HG02973 (cell line): ENCODE results near the gene SPEN.
"Not testable (repeated sequence)": the region's sequence is repeated elsewhere in the genome, so short reads cannot be mapped to it uniquely, and the experiment has no call there.

Experiments
- ATAC-seq: cut with Tn5 transposase; IDR thresholded peaks from one replicate; pipeline ENCODE4 v1.9.1; 2021; ENCODE audit warnings: moderate library complexity; ENCODE audit not compliant: unreplicated experiment

The SPEN gene, protein sequence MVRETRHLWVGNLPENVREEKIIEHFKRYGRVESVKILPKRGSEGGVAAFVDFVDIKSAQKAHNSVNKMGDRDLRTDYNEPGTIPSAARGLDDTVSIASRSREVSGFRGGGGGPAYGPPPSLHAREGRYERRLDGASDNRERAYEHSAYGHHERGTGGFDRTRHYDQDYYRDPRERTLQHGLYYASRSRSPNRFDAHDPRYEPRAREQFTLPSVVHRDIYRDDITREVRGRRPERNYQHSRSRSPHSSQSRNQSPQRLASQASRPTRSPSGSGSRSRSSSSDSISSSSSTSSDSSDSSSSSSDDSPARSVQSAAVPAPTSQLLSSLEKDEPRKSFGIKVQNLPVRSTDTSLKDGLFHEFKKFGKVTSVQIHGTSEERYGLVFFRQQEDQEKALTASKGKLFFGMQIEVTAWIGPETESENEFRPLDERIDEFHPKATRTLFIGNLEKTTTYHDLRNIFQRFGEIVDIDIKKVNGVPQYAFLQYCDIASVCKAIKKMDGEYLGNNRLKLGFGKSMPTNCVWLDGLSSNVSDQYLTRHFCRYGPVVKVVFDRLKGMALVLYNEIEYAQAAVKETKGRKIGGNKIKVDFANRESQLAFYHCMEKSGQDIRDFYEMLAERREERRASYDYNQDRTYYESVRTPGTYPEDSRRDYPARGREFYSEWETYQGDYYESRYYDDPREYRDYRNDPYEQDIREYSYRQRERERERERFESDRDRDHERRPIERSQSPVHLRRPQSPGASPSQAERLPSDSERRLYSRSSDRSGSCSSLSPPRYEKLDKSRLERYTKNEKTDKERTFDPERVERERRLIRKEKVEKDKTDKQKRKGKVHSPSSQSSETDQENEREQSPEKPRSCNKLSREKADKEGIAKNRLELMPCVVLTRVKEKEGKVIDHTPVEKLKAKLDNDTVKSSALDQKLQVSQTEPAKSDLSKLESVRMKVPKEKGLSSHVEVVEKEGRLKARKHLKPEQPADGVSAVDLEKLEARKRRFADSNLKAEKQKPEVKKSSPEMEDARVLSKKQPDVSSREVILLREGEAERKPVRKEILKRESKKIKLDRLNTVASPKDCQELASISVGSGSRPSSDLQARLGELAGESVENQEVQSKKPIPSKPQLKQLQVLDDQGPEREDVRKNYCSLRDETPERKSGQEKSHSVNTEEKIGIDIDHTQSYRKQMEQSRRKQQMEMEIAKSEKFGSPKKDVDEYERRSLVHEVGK (N-terminal part only)

DNA sequence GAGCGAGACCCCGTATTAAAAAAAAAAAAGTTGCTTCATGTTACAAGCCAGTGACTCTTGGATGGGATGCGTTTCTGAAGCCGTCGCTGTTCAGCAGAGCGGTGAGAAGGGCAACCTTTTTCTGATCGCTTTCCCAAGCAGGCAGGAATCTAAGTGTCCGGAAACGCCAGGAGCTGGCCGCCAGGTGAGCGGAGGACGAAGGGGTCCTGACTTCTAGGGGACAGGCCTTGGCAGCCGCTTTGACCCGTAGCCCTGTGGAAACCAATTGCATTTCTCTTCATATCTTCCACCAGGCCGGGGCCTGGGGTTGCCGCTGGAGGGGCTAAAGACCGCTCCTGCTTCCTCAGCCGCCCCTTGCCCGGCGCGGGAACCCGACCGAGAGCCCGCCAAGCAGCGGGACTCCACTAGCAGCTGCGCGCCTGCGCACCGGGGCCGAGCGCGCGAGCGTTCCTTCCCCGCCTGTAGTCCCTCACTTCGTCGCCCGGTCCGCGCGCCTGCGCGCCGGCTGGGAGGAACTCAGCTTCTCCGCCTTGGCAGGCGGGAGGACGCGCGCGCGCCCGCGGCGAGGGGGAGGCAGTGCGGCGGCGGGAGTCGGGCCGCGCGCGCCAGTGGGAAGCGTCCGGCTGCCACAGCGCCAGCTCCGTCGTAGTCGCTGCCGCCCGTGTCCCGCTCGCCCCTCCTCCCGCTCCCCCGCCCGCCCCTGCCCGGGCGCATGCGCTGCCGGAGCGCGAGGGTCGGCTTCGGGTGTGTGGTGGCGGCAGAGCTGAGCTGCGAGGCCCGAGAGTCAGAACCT is at the start of gene SPEN:
TSS of gene SPEN (plus strand) at position 608 of the 793 bp plus-strand sequence. CDS start 361 bp downstream, outside the sequence.
- ATAC-seq = peak; percentile 60

DNA sequence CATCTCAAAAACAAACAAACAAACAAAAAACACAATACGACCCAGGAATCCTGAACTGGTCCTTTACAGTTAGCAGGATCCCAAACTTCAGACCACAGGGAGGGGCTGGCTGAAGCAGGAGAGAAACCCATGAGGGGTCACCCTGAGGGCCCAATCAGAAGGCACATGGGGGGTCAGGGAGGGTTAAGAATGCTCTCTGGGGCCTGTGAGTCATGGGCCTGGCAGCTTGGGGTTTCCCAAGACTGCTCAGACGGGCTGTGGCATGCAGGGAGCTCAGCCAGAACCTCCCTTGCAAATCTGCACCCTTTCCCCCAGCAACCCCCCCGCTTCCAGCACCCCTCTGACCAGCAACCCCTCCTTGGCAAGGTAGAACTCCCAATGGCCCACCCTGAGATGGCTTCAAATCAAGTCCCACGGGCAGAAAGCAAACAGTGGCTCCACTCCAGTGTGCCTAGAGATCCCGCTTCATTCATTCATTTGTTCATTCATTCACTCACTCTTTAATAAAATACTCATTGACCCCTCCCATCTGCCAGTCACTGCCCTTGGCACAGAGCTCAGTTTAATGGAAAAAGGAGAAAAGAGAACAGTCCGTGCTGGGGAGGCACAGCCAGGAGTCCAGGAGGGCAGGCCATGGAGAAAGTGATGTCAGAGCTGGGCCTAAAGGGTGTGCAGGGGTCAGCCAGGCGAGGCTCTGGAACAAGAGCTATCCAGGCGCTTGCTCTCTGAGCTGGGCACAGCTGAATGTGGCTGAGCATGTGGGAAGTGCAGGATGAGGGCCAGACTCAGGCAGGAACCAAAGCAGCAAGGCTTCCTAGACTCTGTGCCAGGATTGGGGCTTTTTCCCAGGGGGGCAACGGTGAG is 48.3 kb upstream of the SPEN start:
- ATAC-seq = no peak

DNA sequence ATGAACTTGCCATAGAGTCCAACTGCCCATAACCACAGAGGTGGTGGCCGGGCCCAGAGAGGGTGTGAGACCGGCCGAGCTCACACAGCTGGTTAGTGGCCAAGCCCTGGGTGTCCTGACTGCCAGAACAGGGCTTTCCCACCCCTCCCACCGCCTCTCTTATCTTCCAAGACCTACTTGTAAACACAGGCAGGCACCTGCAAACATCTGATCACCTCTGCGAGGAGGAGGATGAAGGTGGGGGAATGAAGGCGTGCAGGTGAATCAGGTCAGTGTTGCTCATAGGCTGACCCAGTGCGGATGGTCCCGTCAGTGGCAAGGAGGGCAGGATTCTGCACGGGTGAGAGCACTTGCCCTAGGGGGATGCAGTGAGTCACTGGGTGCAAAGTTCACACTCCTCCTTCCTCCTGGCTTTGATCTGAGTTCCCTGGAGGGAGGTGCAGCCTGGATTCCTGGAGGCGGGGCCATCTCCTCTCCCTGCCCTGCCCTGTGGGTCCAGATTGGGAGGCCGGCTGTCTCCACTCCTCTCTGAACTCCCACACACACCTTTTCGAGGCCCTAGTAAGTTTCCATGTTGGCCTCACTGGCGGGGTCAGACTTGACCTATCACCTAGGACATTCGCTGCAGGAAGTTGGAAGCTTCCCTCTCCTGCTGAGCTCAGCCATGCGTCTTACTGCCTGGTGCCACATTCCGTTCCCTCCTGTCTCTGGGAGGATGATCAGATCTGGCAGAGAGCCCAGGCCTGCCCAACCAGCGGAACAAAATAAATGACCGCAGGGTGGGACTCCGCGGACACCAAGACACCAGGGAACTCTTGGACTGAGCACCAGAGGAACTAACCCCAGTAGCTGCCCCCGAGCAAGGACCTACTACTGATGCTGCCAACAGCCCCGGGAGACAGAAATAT is 47.3 kb upstream of the SPEN start:
- no peak for ATAC-seq

DNA sequence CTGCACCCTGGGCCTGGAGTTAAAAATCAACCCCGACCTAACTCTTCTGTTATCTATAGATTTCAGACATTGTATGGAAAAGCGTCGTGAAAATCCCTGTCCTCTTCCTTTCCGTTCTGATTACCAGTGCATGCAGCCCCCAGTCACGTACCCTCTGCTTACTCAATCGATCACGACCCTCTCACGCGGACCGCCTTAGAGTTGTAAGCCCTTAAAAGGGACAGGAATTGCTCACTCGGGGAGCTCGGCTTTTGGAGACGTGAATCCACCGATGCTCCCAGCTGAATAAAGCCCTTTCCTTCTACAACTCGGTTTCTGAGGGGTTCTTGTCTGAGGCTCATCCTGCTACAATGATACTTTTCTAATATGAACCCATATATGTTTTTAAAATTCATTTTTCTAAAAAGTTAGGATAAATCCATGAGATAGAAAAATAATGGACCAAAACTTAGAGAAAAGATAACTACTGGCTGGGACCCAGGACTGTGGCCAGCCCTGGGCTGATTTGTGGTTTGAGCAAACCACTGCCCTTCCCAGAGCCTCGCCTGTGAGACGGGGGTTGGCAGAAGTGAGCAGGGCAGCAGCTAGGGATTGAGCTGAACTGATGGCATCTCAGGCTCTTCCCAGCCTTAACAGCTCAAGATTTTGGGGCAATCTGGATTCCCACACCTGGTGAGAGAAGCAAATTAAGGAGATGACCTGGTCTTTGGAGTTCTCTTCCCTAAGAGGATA is 45.1 kb upstream of the SPEN start:
- no peak for ATAC-seq

DNA sequence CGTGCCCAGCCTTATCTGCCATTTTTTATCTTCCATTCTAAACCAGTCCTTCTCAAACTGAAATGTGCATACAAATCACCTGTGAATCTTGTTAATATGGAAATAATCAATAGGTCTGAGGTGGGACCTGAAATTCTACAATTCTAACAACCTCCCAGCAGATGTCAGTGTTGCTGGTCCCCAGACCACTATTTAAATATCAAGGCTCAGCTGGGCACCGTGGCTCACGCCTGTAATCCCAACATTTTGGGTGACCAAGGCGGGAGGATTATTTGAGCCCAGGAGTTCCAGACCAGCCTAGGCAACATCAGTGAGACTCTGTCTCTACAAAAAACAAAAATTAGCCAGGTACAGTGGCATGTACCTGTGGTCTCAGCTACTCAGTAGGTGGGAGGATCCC is 44.1 kb upstream of the SPEN start:
- no peak for ATAC-seq

DNA sequence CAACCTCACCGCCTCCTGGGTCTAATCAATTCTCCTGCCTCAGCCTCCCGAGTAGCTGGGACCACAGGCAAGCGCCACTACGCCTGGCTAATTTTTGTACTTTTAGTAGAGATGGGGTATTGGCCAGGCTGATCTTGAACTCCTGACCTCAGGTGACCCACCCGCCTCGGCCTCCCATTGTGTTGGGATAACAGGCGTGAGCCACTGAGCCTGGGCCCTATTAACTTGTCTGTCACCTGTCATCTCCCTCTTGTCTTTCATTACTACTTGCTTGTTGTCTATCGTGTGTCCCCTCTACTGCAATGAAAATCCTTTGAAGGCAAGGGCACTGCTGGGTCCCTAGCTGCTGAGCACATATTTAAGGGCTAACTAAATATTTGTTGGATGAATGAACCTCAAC is 43.4 kb upstream of the SPEN start:
- ATAC-seq = no peak

DNA sequence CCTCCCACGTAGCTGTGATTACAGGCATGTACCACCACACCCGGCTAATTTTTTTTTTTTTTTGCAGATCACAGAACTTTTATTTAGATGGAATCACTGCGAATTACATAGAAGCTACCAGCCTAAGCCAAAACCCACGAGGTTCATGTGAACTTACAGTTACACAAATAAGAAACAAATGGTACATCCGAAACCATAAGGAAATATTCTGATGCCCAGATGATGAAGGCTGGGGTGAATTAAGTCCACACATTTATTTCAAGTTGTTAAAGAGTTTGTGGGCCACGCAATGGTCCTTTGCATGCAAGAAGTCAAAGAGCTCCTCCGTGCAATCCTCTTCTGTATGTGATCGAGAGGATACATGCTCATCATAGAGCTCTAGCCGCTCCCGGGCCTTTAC is 40.4 kb upstream of the SPEN start:
- ATAC-seq = no peak

DNA sequence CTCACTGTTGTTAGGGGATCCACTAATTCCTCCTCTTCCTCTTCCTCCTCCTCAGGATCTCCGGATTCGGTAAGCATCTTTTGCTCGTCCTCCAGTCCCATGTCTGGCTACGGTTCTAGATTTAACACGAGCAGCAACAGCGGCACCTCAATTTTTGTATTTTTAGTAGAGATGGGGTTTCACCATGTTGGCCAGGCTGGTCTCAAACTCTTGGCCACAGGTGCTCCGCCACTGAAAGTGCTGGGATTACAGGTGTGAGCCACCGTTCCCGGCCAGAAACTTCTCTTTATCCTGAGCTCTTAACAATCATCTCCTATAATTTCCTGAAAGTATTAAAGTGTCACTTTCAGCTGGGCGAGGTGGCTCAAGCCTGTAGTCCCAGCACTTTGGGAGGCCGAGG is 40.0 kb upstream of the SPEN start, which contains the start of gene UQCRHL:
TSS of gene UQCRHL (minus strand) at position 101 of the 400 bp plus-strand sequence. CDS start at position 101, 0 bp downstream.
- ATAC-seq = not testable (repeated sequence)

DNA sequence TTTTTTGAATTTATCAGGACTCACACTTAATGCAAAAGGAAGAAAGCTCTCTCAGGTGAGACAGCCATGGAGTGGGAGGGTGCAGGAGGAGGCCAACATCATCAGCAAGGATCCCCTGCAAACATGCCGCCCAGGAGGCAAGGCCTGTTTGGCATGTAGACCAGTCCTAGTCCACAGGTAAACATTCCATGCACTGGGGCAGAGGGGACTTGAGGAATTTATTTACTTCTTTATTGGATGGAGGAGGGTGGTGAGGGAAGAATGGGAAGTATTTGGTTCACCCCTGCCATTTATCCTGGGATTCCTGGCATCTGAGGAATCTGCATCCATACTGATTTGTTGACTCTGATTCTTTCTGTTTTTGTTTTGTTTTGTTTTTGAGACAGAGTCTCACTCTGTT is 38.6 kb upstream of the SPEN start:
- ATAC-seq = no peak

DNA sequence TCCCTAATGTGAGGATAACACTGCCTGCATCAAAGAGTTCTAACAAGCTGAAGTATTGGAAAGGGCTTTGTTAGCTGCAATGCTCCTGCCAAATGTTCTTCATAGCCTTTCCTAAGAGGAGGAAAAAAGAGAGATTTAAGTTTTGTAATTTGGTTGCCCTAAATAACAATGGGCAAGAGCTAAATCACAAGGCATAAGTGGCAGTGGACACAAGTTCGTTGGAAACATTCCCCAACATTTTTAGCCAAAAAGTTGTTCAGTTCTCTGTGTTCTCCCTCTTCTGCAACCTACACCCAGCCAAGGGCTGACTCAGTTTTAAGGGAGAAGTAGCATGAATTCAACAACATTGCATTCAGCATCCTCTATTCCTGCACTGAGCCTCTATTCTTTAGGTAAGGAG is 37.4 kb upstream of the SPEN start:
- ATAC-seq = no peak

DNA sequence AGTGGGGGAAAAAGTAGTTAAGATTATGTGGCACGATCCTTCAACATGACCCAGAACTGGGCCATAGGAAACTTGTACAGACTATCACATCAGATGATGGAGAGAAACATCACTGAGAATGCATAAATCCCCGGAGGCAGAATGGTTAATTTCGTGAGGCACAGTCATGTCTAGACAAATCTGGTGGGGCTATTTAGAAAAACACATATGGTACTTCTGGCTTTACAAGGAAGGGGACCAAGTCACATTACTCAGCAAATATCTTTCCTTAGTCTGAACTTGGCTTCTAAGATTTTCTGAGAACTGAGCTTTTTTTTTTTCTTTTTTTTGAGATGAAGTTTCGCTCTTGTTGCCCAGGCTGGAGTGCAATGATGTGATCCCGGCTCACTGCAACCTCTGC is 30.8 kb upstream of the SPEN start:
- ATAC-seq = no peak

DNA sequence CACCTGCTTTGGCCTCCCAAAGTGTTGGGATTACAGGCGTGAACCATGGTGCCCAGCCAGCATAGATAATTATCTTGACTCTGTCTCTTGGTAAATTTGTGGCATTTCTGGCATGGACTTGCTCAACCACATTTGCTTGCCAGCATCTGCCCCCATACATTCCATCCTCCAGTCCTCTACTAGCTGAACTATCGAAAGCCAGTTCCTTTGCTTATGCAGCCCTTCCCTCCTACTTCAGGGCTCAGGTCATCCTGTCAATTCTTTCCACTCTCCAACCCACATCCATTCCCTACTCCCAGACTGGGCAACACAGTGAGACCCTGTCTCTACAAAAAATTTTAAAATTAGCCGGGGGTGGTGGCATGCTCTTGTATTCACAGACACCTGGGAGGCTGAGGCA is 27.0 kb upstream of the SPEN start:
- no peak for ATAC-seq

DNA sequence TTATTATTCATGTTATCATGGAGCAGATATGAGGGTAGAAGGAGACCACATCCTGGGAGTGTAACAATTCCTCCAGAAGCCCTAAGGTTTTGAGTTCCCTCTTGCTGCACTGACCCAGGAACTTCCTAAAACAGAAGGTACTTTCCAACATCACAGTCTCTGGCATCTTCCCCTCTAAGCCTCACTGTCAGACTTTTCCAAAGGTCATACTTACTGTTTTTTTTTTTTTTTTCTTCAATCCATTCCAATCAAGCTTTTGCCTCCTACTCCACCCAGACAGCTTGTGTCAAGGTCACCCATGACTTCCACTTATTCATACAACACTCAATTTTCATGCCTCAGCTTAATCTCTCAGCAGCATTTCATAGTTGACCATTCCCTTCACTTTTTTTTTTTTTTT is 21.7 kb upstream of the SPEN start:
- no peak for ATAC-seq

DNA sequence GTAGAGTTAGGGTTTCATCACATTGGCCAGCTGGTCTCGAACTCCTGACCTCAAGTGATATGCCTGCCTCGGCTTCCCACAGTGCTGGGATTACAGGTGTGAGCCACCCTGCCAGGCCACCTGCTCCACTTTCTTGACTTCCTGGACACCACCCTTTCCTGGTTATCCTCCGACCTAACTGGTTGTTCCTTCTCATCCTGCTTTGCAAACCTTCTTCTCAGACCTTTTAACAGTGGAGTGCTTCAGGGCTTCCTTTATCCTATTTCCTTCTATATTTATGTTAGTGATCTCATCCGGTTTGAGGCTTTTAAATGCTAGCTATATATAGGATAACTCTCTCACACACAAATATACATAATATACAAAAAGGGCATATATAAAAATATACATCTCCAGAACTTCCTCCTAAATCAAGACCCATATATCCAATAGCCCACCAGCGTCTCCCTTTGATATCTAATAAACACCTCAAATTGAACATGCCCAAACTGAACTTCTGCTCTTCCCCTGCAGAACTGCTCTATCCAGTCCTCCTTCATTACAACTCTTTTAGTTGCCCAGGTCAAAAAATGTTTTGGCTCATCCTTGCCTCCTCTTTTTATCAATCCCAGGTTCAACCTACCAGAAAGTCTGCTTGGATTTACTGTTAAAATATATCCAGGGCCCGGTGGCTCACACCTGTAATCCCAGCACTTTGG is 20.5 kb upstream of the SPEN start:
- ATAC-seq = no peak

DNA sequence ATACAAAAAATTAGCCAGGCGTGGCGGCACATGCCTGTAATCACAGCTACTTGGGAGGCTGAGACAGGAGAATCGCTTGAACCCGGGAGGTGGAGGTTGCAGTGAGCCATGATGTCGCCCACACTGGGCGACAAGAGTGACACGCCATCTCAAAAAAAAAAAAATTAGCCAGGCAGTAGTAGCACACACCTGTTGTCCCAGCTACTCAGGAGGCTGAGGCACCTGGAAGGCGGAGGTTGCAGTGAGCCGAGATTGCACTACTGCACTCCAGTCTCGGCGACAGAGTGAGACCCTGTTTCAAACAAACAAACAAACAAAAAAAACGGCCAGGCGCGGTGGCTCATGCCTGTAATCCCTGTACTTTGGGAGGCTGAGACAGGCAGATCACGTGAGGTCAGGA is 19.9 kb upstream of the SPEN start:
- ATAC-seq = not testable (repeated sequence)

DNA sequence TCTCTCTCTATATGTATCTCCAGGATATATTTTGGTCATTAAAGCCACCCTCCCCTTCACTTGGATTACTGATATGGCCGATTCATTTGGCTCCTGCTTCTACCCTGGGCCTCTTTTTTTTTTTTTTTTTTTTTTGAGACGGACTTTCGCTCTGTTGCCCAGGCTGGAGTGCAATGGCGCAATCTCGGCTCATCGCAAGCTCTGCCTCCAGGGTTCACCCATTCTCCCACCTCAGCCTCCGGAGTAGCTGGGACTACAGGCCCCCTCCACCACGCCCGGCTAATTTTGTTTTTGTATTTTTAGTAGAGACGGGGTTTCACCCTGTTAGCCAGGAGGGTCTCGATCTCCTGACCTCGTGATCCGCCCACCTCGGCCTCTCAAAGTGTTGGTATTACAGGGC is 18.6 kb upstream of the SPEN start:
- not testable (repeated sequence) for ATAC-seq

DNA sequence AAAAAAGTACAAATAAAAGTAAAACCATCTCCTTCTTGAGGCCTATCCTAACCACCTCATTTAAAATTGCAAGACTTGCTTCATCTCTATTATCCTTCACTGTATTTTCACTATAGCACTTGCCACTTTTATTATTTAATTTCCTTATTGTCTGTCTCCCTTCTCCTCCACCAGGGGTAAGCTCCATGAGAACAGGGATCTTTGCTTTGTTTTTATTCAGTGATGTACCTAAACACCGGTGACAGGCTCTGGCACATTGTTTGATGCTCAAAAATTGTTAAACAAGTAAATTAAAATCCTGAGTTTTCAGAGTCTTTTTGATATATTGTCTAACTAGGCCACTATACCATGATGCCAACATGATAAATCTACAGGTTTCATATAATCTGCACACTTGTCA is 17.2 kb upstream of the SPEN start:
- no peak for ATAC-seq
